ENCODE data around the gene PRR14L. TPM values are rescaled to one million over a fixed set of nuclear protein-coding genes. Genes with fewer than 3 reads are reported as not detected.

PRR14L gene
- polyA plus RNA-seq, 1 of the 3 experiments (the other 2 are of a cell fraction): 5.9 TPM

DNA sequence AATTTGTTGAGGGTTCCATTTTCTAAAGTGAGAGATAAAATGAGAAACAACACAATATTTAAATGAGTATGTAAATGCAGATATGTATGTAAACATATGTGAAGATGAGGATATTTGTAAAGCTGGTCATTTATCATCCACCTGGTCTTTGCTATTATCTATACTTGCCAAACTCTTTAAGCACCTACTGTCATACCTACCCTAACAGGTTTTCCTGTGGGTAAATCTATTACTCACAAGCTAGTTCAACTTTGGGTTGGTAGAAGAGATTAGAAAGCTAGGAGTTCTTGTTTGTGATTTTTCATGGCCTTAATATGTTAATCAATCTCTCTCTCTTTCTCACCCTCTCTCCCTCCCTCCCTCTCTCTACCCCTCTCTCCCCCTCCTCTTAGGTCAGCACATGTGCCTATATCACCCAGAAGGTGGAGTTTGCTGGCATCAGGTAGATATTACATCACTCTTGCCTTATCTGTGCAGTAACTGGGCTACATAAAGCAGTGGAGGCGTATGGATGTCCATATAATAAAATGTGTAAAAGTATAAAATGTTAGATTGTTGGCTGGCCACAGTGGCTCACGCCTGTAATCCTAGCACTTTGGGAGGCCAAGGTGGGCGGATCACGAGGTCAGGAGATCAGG is 18.6 kb upstream of the PRR14L start:
- CTCF ChIA-PET: interaction anchor here (1.1 kb wide), 1 partner anchor 103 kb away, joined by 4 read pairs; no protein-coding TSS in a partner anchor
- POLR2A ChIA-PET: no interaction called here
- no peaks in the 10 kb centered on the region for H3K9me2 ChIP-seq
- H3K27me3 ChIP-seq (ENCODE audit: insufficient read depth): no peaks in the 10 kb centered on the region
- no peaks in the 10 kb centered on the region for H3K4me1 ChIP-seq (ENCODE audit: control insufficient read depth in 1 of 2, insufficient read depth in 2 of 2, low read depth in 1 of 2, low read length in 1 of 2)
- peaks cover 4% of the 10 kb centered on the region for H3F3A ChIP-seq (replicated peaks; ENCODE audit: insufficient read depth)
- H3K9ac ChIP-seq: no peak overlapping the region
- peaks cover 5 to 49% of the 10 kb centered on the region in 2 experiments for H3K36me3 ChIP-seq (replicated peaks in 1 of 2; ENCODE audit: control insufficient read depth in 1 of 2, insufficient read depth in 2 of 2, low read length in 1 of 2)
- H3K4me3 ChIP-seq (ENCODE audit: low read depth in 2 of 2, low read length in 1 of 2): no peak overlapping the region
- H2AFZ ChIP-seq (ENCODE audit: low read depth): no peak overlapping the region
- no peaks in the 10 kb centered on the region for H4K20me1 ChIP-seq (ENCODE audit: insufficient read depth)
- TF ChIP-seq, protein P1, sequence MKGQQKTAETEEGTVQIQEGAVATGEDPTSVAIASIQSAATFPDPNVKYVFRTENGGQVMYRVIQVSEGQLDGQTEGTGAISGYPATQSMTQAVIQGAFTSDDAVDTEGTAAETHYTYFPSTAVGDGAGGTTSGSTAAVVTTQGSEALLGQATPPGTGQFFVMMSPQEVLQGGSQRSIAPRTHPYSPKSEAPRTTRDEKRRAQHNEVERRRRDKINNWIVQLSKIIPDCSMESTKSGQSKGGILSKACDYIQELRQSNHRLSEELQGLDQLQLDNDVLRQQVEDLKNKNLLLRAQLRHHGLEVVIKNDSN (IDR thresholded peaks at IDR 0.05; ENCODE audit: borderline replicate concordance, low read depth): no peak
- no peak for TF ChIP-seq GATA2 (CRISPR knock-in tag; IDR thresholded peaks at IDR 0.05)
- no peak overlapping the region for H3K27ac ChIP-seq (ENCODE audit: low read depth in 2 of 2, low read length in 1 of 2)
- no peak for DNase-seq
- 94% methylated on average over 4 of the region's 4 CpGs for WGBS (ENCODE audit: low lambda C conversion rate)
- H3K9me3 ChIP-seq: no peaks in the 10 kb centered on the region
- no peak overlapping the region for H3K4me2 ChIP-seq
- no peaks in the 10 kb centered on the region for H3K79me2 ChIP-seq (ENCODE audit: insufficient read depth)

DNA sequence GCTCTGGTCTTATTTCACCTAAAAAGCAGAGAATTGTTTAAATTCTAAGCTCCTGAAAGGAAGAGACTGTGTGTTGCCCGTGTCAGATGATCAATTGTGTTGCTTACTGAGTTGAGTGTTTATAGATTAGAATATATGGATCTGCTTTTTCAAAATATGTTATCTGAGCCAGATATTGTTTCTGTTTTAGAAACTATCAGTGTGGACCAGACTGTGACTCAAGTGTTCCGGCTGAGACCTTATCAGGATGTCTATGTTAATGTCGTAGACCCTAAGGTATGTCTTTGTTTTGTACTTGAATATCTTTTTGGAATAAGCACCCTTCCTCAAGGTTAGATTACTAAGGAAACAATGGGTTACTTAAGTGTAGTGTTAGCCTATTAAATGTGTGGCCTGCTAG is 14.9 kb upstream of the PRR14L start:
- no peak overlapping the region for H2AFZ ChIP-seq (ENCODE audit: low read depth)

More for the DNA sequence above, 14.9 kb upstream of the PRR14L start:
- H3K4me2 ChIP-seq: no peak overlapping the region
- no peaks in the 10 kb centered on the region for H3K27me3 ChIP-seq (ENCODE audit: insufficient read depth)
- DNase-seq: no peak
- H3K79me2 ChIP-seq (ENCODE audit: insufficient read depth): no peaks in the 10 kb centered on the region
- H4K20me1 ChIP-seq (ENCODE audit: insufficient read depth): no peaks in the 10 kb centered on the region
- no peak overlapping the region for H3K9ac ChIP-seq
- H3K36me3 ChIP-seq (replicated peaks in 1 of 2; ENCODE audit: control insufficient read depth in 1 of 2, insufficient read depth in 2 of 2, low read length in 1 of 2): peaks cover 12 to 54% of the 10 kb centered on the region in 2 experiments
- no peak overlapping the region for H3K4me3 ChIP-seq (ENCODE audit: low read depth in 2 of 2, low read length in 1 of 2)
- CTCF ChIA-PET: interaction anchor here (0.9 kb wide), 1 partner anchor 11 kb away, joined by 4 read pairs; the partner anchor contains the start of gene DEPDC5
- POLR2A ChIA-PET: no interaction called here
- no peaks in the 10 kb centered on the region for H3K4me1 ChIP-seq (ENCODE audit: control insufficient read depth in 1 of 2, insufficient read depth in 2 of 2, low read depth in 1 of 2, low read length in 1 of 2)
- TF ChIP-seq RXRA (IDR thresholded peaks at IDR 0.05; ENCODE audit: borderline replicate concordance, low read depth) (no peak), GATA2 (CRISPR knock-in tag; IDR thresholded peaks at IDR 0.05) (no peak), TEAD4 (IDR thresholded peaks at IDR 0.05; ENCODE audit: borderline replicate concordance, insufficient read depth) (no peak), RAD21 (IDR thresholded peaks at IDR 0.05; ENCODE audit: low read length) (no peak), YY1 (IDR thresholded peaks at IDR 0.05; ENCODE audit: low read depth) (no peak), FOXJ3 (CRISPR knock-in tag; IDR thresholded peaks at IDR 0.05) (no peak), FOXM1 (IDR thresholded peaks at IDR 0.05; ENCODE audit: low read depth) (no peak)
- TF ChIP-seq, protein P2, sequence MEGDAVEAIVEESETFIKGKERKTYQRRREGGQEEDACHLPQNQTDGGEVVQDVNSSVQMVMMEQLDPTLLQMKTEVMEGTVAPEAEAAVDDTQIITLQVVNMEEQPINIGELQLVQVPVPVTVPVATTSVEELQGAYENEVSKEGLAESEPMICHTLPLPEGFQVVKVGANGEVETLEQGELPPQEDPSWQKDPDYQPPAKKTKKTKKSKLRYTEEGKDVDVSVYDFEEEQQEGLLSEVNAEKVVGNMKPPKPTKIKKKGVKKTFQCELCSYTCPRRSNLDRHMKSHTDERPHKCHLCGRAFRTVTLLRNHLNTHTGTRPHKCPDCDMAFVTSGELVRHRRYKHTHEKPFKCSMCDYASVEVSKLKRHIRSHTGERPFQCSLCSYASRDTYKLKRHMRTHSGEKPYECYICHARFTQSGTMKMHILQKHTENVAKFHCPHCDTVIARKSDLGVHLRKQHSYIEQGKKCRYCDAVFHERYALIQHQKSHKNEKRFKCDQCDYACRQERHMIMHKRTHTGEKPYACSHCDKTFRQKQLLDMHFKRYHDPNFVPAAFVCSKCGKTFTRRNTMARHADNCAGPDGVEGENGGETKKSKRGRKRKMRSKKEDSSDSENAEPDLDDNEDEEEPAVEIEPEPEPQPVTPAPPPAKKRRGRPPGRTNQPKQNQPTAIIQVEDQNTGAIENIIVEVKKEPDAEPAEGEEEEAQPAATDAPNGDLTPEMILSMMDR (IDR thresholded peaks at IDR 0.05): no peak
- TF ChIP-seq, protein P3, sequence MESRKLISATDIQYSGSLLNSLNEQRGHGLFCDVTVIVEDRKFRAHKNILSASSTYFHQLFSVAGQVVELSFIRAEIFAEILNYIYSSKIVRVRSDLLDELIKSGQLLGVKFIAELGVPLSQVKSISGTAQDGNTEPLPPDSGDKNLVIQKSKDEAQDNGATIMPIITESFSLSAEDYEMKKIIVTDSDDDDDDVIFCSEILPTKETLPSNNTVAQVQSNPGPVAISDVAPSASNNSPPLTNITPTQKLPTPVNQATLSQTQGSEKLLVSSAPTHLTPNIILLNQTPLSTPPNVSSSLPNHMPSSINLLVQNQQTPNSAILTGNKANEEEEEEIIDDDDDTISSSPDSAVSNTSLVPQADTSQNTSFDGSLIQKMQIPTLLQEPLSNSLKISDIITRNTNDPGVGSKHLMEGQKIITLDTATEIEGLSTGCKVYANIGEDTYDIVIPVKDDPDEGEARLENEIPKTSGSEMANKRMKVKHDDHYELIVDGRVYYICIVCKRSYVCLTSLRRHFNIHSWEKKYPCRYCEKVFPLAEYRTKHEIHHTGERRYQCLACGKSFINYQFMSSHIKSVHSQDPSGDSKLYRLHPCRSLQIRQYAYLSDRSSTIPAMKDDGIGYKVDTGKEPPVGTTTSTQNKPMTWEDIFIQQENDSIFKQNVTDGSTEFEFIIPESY (IDR thresholded peaks at IDR 0.05; ENCODE audit: borderline replicate concordance, low read depth): no peak
- TF ChIP-seq, protein P4, sequence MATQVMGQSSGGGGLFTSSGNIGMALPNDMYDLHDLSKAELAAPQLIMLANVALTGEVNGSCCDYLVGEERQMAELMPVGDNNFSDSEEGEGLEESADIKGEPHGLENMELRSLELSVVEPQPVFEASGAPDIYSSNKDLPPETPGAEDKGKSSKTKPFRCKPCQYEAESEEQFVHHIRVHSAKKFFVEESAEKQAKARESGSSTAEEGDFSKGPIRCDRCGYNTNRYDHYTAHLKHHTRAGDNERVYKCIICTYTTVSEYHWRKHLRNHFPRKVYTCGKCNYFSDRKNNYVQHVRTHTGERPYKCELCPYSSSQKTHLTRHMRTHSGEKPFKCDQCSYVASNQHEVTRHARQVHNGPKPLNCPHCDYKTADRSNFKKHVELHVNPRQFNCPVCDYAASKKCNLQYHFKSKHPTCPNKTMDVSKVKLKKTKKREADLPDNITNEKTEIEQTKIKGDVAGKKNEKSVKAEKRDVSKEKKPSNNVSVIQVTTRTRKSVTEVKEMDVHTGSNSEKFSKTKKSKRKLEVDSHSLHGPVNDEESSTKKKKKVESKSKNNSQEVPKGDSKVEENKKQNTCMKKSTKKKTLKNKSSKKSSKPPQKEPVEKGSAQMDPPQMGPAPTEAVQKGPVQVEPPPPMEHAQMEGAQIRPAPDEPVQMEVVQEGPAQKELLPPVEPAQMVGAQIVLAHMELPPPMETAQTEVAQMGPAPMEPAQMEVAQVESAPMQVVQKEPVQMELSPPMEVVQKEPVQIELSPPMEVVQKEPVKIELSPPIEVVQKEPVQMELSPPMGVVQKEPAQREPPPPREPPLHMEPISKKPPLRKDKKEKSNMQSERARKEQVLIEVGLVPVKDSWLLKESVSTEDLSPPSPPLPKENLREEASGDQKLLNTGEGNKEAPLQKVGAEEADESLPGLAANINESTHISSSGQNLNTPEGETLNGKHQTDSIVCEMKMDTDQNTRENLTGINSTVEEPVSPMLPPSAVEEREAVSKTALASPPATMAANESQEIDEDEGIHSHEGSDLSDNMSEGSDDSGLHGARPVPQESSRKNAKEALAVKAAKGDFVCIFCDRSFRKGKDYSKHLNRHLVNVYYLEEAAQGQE (IDR thresholded peaks at IDR 0.05; ENCODE audit: low read depth, low read length): no peak
- no peaks in the 10 kb centered on the region for H3K9me3 ChIP-seq
- WGBS (ENCODE audit: low lambda C conversion rate): 92% methylated on average over 3 of the region's 3 CpGs
- no peak overlapping the region for H3K27ac ChIP-seq (ENCODE audit: low read depth in 2 of 2, low read length in 1 of 2)
- no peaks in the 10 kb centered on the region for H3F3A ChIP-seq (replicated peaks; ENCODE audit: insufficient read depth)
- no peaks in the 10 kb centered on the region for H3K9me2 ChIP-seq
